K562 (cell line): ENCODE data around the gene PDE9A.

Experiments
- CTCF ChIP-seq, 3 experiments: IDR thresholded peaks in 2 of 3; conservative IDR thresholded peaks in 1 of 3; 2 replicates each; pipeline ENCODE4 v1.5.1; 2011 to 2012; ENCODE audit warnings: low read length in 3 of 3, mild to moderate bottlenecking in 3 of 3, control low read depth in 2 of 3, improper control_type of control experiment in 1 of 3, inconsistent platforms in 1 of 3, low read depth in 1 of 3, mixed read lengths in 1 of 3, moderate library complexity in 1 of 3; ENCODE audit not compliant: insufficient read depth in 2 of 3
- MAFK ChIP-seq: IDR thresholded peaks from 2 replicates; pipeline ENCODE4 v1.6.1; 2011; ENCODE audit warnings: low read length, improper control_type of control experiment
- PHF8 ChIP-seq: fragments of 200-600 bp; sonication (generic); IDR thresholded peaks from 2 replicates; pipeline ENCODE4 v1.6.1; 2012; ENCODE audit warnings: mixed run types, mild to moderate bottlenecking, inconsistent platforms, low read length, moderate library complexity, borderline replicate concordance

GRCh38 chr21:42777064-42777756, 123.8 kb downstream of the PDE9A start:
- TF ChIP-seq MAFK (no peak), PHF8 (no peak), CTCF (IDR thresholded peaks at IDR 0.05 in 2 of 3, conservative IDR thresholded peaks at IDR 0.05 in 1 of 3; ENCODE audit: insufficient read depth in 2 of 3, low read depth in 1 of 3, low read length in 3 of 3) (no peak)
